ENCODE data around the gene HOMER3. TPM values are rescaled to one million over a fixed set of nuclear protein-coding genes. Genes with fewer than 3 reads are reported as not detected.

HOMER3 gene
- polyA plus RNA-seq, 3 donors = 45.1 to 88.1 (median 49.4) TPM

- H3K4me3 Mint-ChIP-seq = no peak overlapping the region
- Histone ChIP-seq H3K4me1 (ENCODE audit: control insufficient read depth in 1 of 2, insufficient read depth in 2 of 2, low read length in 2 of 2) (peaks cover 4 to 9% of the 10 kb centered on the region in 2 donors), H3K9me3 (replicated peaks in 1 of 2; ENCODE audit: control insufficient read depth in 1 of 2, insufficient read depth in 1 of 2, low read length in 2 of 2) (peaks cover 0 to 2% of the 10 kb centered on the region in 2 donors), H3K9ac (ENCODE audit: insufficient read depth, low read length, poor library complexity, severe bottlenecking) (no peak overlapping the region), H3K27me3 (ENCODE audit: control insufficient read depth in 2 of 2, insufficient read depth in 2 of 2, low read length in 2 of 2) (peaks cover 3 to 19% of the 10 kb centered on the region in 2 donors), H3K4me2 (replicated peaks; ENCODE audit: extremely low read depth, low read length, poor library complexity, severe bottlenecking) (no peak overlapping the region), H3K79me2 (ENCODE audit: insufficient read depth, low read length) (no peaks in the 10 kb centered on the region), H3K27ac (ENCODE audit: low read depth in 1 of 2, low read length in 2 of 2) (no peak overlapping the region), H3K36me3 (replicated peaks in 1 of 2; ENCODE audit: control insufficient read depth in 1 of 2, insufficient read depth in 2 of 2, low read length in 2 of 2) (peaks cover 50 to 55% of the 10 kb centered on the region in 2 donors), H2AFZ (ENCODE audit: insufficient read depth, low read depth, low read length, poor library complexity, severe bottlenecking) (no peak overlapping the region), H4K20me1 (ENCODE audit: insufficient read depth, low read length) (peaks cover 40% of the 10 kb centered on the region), H3K4me3 (replicated peaks in 1 of 3; ENCODE audit: low read depth in 2 of 3, low read length in 3 of 3) (no peak overlapping the region)
- TF ChIP-seq CTCF (IDR thresholded peaks at IDR 0.05) = no peak
- peaks cover 16 to 26% (median 18%) of the 10 kb centered on the region in 3 donors for H3K27me3 Mint-ChIP-seq (ENCODE audit: low read depth in 3 of 3)
- WGBS (ENCODE audit: insufficient coverage) = 99% methylated on average over 13 of the region's 20 CpGs
- intact Hi-C loops (cut with micrococcal nuclease) = no loop called here
- DNase-seq = no peak
- H3K36me3 Mint-ChIP-seq = peaks cover 46 to 61% of the 10 kb centered on the region in 2 donors
- H3K4me1 Mint-ChIP-seq = peaks cover 11% of the 10 kb centered on the region
- no peak overlapping the region for H3K27ac Mint-ChIP-seq
- peaks cover 0 to 7% (median 4%) of the 10 kb centered on the region in 7 donors for H3K9me3 Mint-ChIP-seq
Measured at GRCh38 chr19:18899624-18900560, 41.1 kb downstream of the HOMER3 start.

GRCh38 chr19:18898607-18899408 lies 42.2 kb downstream of the HOMER3 start:
- intact Hi-C loops (cut with micrococcal nuclease) = no loop called here
- no peak for DNase-seq

More at GRCh38 chr19:18898607-18899408, 42.2 kb downstream of the HOMER3 start:
- H3K27ac ChIP-seq (ENCODE audit: low read depth in 1 of 2, low read length in 2 of 2) = no peak overlapping the region
- H3K36me3 Mint-ChIP-seq = peaks cover 39 to 50% of the 10 kb centered on the region in 2 donors
- H3K9me3 Mint-ChIP-seq = peaks cover 0 to 8% (median 4%) of the 10 kb centered on the region in 7 donors
- H3K27ac Mint-ChIP-seq = no peak overlapping the region
- peaks cover 4 to 10% of the 10 kb centered on the region in 2 donors for H3K4me1 ChIP-seq (ENCODE audit: control insufficient read depth in 1 of 2, insufficient read depth in 2 of 2, low read length in 2 of 2)
- peaks cover 41 to 44% of the 10 kb centered on the region in 2 donors for H3K36me3 ChIP-seq (replicated peaks in 1 of 2; ENCODE audit: control insufficient read depth in 1 of 2, insufficient read depth in 2 of 2, low read length in 2 of 2)
- peaks cover 0 to 5% of the 10 kb centered on the region in 2 donors for H3K9me3 ChIP-seq (replicated peaks in 1 of 2; ENCODE audit: control insufficient read depth in 1 of 2, insufficient read depth in 1 of 2, low read length in 2 of 2)
- no peak overlapping the region for H3K4me3 ChIP-seq (replicated peaks in 1 of 3; ENCODE audit: low read depth in 2 of 3, low read length in 3 of 3)
- peaks cover 25 to 37% (median 26%) of the 10 kb centered on the region in 3 donors for H3K27me3 Mint-ChIP-seq (ENCODE audit: low read depth in 3 of 3)
- no peaks in the 10 kb centered on the region for H3K79me2 ChIP-seq (ENCODE audit: insufficient read depth, low read length)
- peaks cover 35% of the 10 kb centered on the region for H4K20me1 ChIP-seq (ENCODE audit: insufficient read depth, low read length)
- no peak overlapping the region for H2AFZ ChIP-seq (ENCODE audit: insufficient read depth, low read depth, low read length, poor library complexity, severe bottlenecking)
- H3K4me1 Mint-ChIP-seq = peaks cover 14% of the 10 kb centered on the region
- H3K9ac ChIP-seq (ENCODE audit: insufficient read depth, low read length, poor library complexity, severe bottlenecking) = no peak overlapping the region
- WGBS (ENCODE audit: insufficient coverage) = 93% methylated on average over 15 of the region's 18 CpGs
- peaks cover 3 to 30% of the 10 kb centered on the region in 2 donors for H3K27me3 ChIP-seq (ENCODE audit: control insufficient read depth in 2 of 2, insufficient read depth in 2 of 2, low read length in 2 of 2)
- H3K4me2 ChIP-seq (replicated peaks; ENCODE audit: extremely low read depth, low read length, poor library complexity, severe bottlenecking) = no peak overlapping the region
- H3K4me3 Mint-ChIP-seq = no peak overlapping the region
- no peak for TF ChIP-seq CTCF (IDR thresholded peaks at IDR 0.05)
